Motor neuron (in vitro differentiated cells): ENCODE data around the gene TBX4. TPM values are rescaled to one million over a fixed set of nuclear protein-coding genes. Genes with fewer than 3 reads are reported as not detected.

Source experiments
- ATAC-seq, 8 experiments: fragments of 200-7000 bp; cut with Tn5 transposase; replicated peaks in 6 of 8; 2 replicates each; pipeline ENCODE4 v1.8.0; 2021; ENCODE audit warnings: mild to moderate bottlenecking in 8 of 8, moderate library complexity in 8 of 8
- H3K27ac ChIP-seq, 2 donors: fragments of 250-450 bp; sonication (Bioruptor Pico); 2 replicates each; pipeline ENCODE4 v1.9.0; 2021; ENCODE audit warnings: antibody characterized with exemption in 2 of 2, mild to moderate bottlenecking in 2 of 2, moderate library complexity in 1 of 2
- H3K4me1 ChIP-seq, 2 donors: fragments of 250-450 bp; sonication (Bioruptor Pico); replicated peaks in 1 of 2; 2 replicates each; pipeline ENCODE4 v1.6.1; 2021; ENCODE audit warnings: antibody characterized with exemption in 2 of 2, mild to moderate bottlenecking in 2 of 2, moderate library complexity in 1 of 2
- H3K4me3 ChIP-seq, 5 donors: fragments of 250-450 bp; sonication (Bioruptor Pico); 2 replicates each; pipeline ENCODE4 v1.9.0; 2021; ENCODE audit warnings: antibody characterized with exemption in 5 of 5, mild to moderate bottlenecking in 5 of 5, moderate library complexity in 4 of 5
- WGBS, 10 experiments: fragments of 450-650 bp; shearing (Covaris generic); methylation state at CpG; one replicate each; pipeline ENCODE4 v1.0.0; 2022; 5-methylcytosine and 5-hydroxymethylcytosine counted together
- in situ Hi-C, 9 experiments: fragments of 400-800 bp; cut with MboI; loops; one replicate each; pipeline ENCODE4 v1.15.0; 2021; ENCODE audit warnings: low sequenced_read_pairs in 9 of 9, low pct_unique_long_range_greater_than_20kb in 2 of 9; ENCODE audit not compliant: unreplicated experiment in 9 of 9
- total RNA-seq, 8 experiments: library from RNA; unstranded; fragments of 300-600 nt; gene quantifications; 2 replicates each; pipeline versions ENCODE4 v1.2.3 to v1.2.4, GENCODE V29; 2022

TBX4 gene
- total RNA-seq, 8 experiments from 2014 or later, result 0.08 to 0.70 (median 0.20) TPM; not detected in 4

DNA sequence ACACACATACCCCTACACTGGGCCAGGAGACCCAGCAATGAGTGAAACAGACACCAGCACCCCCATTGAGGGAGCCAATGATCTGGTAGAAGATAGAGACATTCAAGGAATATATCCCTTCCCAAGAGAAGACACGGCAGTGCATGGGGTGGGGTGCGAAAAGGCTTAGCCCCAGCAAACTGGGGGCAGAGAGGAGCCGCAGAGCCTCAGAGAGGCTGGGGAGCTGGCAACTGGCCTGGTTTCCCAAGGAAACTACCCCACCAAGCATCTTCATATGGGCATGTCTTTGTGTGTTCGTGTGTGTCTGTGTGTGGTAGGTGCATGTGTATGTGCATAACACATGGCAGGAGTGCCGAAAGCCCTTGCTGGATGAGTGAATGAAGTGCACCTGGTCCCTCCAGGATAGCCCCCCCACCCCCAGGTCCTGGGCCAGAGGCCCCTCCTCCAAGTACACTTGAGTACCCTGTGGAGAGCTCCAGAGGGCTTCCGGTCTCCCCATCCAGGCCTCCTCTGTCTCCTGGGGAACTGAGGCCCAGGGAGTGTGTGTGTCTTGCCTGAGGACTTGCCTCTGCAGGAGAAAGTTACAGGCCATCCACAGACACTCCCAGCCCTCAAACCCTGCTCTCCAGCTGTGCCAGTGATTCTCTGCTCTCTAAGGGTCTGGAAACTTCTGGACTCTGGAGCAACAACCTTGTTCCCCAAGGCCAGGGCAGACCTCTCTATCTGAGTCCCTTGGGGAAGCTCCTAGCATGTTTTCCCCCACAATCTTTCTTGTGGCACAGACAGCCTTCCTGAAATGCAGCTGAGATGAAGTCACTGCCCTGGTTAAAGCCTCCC, 36.6 kb upstream of the TBX4 start:
- Histone ChIP-seq H3K4me3 (no peak overlapping the region), H3K27ac (no peak overlapping the region), H3K4me1 (peaks cover 0 to 3% of the 10 kb centered on the region in 2 donors)
- no peak for ATAC-seq
- in situ Hi-C loops, result loop anchor here in 4 of 9 experiments (10.0 to 25.0 kb wide), 3 partner anchors 139 to 429 kb away; no protein-coding TSS in a partner anchor
- 100% methylated on average over 1 to 2 of the region's 6 CpGs; no CpG with 5 or more reads in 8 of the 10 experiments for WGBS, 10 experiments

DNA sequence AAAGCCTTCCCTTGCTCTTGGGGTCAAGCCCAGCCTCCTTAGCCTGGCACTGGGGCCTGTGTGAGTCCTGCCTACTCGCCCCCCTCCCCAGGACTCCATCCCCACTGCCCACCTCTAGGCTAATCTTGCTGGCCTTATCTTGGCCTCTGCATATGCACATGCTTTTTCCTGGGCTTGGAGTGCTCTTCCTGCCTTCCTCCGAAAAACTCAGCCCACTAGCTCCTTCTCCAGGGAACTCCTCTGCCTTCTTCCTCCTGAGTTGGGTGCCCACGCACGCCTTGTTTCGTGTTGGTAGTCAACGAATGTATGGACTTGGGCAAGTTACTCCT, 36.0 kb upstream of the TBX4 start:
- Histone ChIP-seq H3K27ac (no peak overlapping the region), H3K4me3 (no peak overlapping the region), H3K4me1 (peaks cover 0 to 3% of the 10 kb centered on the region in 2 donors)
- ATAC-seq, result no peak
- in situ Hi-C loops, result loop anchor here in 4 of 9 experiments (10.0 to 25.0 kb wide), 3 partner anchors 139 to 429 kb away; no protein-coding TSS in a partner anchor
- WGBS, 10 experiments, result 50 to 100% (median 78%) methylated on average over 1 to 4 of the region's 6 CpGs; no CpG with 5 or more reads in 4 of the 10 experiments

DNA sequence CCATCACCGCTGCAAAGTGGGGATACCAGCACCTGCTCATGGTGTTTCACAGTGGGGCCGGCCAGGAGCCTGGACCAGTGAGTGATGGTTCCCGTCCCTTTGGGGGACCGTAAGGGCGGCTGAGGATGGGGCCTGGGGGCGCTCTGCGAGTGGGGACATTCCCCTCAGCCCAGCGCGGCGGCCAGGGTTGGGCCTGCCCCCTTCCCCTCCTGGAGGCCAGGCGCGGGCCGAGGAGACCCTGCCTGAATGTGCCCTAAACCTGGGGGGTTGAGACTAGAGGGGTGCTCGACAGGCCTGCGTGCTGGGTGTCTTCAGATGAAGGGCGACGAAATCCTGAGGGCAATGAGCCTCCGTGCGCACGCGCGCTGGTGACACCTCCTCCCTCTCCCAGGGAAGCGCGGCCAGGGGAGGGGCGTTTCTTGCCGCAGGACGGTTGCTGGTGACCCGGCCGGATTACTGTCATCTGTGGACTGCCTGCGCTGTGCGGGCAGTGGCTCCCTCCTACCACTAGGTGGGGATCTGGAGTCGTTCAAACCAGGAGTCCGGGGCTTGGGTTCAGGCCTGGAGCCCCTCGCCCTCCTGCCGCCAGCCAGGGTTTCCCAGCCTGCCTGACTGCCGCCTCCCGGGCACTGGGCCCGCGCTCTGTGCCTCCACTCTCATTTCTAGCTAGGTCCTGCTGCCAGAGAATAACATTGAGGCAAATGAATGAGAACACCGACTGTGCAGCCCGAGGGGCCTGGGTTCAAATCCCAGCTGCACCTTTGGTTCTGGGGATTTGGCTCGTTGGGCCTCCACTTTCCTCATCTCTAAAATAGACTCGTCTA, 35.5 kb upstream of the TBX4 start:
- peak overlapping the region in 2 of 5 donors; percentile 8 to 11 for H3K4me3 ChIP-seq
- no peak overlapping the region for H3K27ac ChIP-seq
- WGBS, 10 experiments, result 0 to 88% (median 20%) methylated on average over 1 to 7 of the region's 43 CpGs; no CpG with 5 or more reads in 2 of the 10 experiments
- peaks cover 0 to 3% of the 10 kb centered on the region in 2 donors for H3K4me1 ChIP-seq
- in situ Hi-C loops, result loop anchor here in 4 of 9 experiments (10.0 to 25.0 kb wide), 3 partner anchors 138 to 428 kb away; no protein-coding TSS in a partner anchor
- ATAC-seq, result peak; percentile 56 to 88 (median 82)

DNA sequence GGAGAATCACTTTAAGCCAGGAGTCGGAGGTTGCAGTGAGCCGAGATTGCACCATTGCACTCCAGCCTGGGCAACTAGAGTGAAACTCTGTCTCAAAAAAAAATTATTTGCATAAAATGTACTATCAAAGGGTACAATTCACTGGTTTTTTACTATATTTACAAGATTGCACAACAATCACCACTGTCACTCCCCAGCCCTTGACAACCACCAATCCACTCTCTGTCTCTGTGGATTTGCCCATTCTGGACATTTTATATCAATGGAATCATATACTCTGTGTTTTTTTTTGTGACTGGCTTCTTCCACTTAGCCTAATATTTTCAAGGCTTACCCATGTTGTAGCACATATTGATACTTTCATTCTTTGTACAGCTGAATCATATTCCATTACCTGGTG, 33.8 kb upstream of the TBX4 start:
- WGBS, 10 experiments, result 55 to 95% (median 90%) methylated on average over 2 of the region's 2 CpGs; no CpG with 5 or more reads in 3 of the 10 experiments
- Histone ChIP-seq H3K27ac (no peak overlapping the region), H3K4me1 (peaks cover 0 to 3% of the 10 kb centered on the region in 2 donors), H3K4me3 (no peak overlapping the region)
- ATAC-seq, result peak in 2 of 8 experiments; percentile 10 to 12
- in situ Hi-C loops, result loop anchor here in 4 of 9 experiments (10.0 to 25.0 kb wide), 3 partner anchors 136 to 426 kb away; no protein-coding TSS in a partner anchor

DNA sequence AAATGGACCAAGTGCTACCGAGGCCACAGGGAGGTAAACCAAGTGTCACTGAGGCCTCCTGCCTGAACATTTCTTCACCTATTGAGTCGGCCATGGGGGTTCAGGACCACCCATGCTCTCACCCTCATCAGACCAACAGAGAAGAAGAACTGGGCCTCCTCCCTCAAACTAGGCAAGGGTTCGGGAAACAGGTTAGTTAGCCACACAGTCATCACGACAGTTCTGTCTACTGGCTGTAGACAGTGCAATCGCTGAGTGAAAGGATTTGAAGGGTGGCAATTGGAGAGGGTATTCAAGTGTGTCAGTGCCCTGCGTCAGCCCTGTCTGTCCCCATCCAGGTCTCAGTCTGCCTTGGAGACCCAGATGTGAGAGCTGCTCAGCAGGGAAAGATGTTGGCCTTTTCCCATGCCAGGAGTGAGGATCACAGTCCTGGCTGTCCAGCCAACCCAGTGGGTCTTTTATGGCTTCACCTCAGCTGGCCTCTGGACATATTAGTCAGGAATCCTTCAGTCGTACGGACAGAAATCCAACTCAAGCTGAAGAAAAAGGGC, 32.7 kb upstream of the TBX4 start:
- H3K27ac ChIP-seq, result no peak overlapping the region
- no peak for ATAC-seq
- WGBS, 10 experiments, result 0 to 94% (median 77%) methylated on average over 1 to 7 of the region's 8 CpGs
- H3K4me1 ChIP-seq, result peaks cover 0 to 3% of the 10 kb centered on the region in 2 donors
- in situ Hi-C loops, result loop anchor here in 4 of 9 experiments (10.0 to 25.0 kb wide), 4 partner anchors 135 to 425 kb away; no protein-coding TSS in a partner anchor
- H3K4me3 ChIP-seq, result no peak overlapping the region

DNA sequence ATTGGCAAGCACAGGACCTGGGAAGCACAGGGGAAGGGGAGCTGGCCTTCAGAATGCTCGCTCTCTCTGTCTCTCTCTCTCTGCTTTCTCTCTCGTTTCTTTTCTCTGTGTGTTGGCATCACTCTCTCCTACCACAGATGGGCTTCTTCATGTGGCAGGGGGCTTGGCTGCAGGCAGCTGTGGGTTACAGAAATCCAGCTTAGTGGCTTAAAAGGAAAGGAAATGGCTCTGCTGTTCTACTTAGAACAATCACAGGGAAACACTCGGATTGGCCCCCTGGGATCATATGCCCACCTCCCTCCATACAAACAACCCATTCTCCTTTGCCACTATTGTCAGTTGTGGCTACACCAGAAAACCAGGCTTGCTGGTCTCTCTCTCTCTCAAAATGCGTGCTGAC, 32.2 kb upstream of the TBX4 start:
- no peak overlapping the region for H3K27ac ChIP-seq
- WGBS, 10 experiments, result 30 to 64% (median 33%) methylated on average over 1 to 3 of the region's 4 CpGs; no CpG with 5 or more reads in 5 of the 10 experiments
- H3K4me1 ChIP-seq, result peaks cover 0 to 3% of the 10 kb centered on the region in 2 donors
- no peak overlapping the region for H3K4me3 ChIP-seq
- in situ Hi-C loops, result loop anchor here in 3 of 9 experiments (10.0 to 25.0 kb wide), 2 partner anchors 155 to 417 kb away; no protein-coding TSS in a partner anchor
- no peak for ATAC-seq

DNA sequence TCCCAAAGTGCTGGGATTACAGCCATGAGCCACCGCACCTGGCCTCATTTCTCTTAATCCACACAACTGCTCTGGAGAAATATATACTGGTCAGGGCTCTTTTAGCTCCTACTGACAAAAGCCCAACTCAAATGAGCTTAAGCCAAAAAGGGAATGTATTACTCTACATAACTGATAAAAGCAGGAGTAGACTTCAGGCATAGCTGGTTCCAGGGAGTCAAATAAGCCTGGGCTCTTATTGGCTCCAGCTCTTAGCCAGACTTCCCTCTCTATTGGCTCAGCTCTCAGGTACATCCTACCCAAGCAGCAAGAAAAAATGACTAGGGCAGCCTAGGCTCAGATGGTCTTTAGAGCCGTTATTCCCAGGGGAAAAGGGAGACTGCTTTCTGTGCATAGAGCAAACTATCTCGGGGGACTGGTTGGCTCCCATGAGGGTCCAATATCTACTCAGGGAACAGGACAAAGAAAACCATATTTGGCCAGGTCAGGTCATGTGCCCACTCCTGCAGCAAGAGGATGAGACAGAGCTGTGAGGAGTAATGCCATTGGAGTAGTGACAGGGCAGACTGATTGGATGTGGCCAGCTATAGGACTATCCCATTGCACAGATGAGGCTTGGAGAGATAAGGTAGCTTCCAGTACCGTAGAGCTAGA, 31.4 kb upstream of the TBX4 start:
- no peak for ATAC-seq
- Histone ChIP-seq H3K27ac (no peak overlapping the region), H3K4me3 (no peak overlapping the region), H3K4me1 (peaks cover 0 to 3% of the 10 kb centered on the region in 2 donors)
- 22 to 100% (median 71%) methylated on average over 1 to 3 of the region's 4 CpGs; no CpG with 5 or more reads in 3 of the 10 experiments for WGBS, 10 experiments
- in situ Hi-C loops, result loop anchor here in 3 of 9 experiments (10.0 to 25.0 kb wide), 2 partner anchors 154 to 416 kb away; no protein-coding TSS in a partner anchor

DNA sequence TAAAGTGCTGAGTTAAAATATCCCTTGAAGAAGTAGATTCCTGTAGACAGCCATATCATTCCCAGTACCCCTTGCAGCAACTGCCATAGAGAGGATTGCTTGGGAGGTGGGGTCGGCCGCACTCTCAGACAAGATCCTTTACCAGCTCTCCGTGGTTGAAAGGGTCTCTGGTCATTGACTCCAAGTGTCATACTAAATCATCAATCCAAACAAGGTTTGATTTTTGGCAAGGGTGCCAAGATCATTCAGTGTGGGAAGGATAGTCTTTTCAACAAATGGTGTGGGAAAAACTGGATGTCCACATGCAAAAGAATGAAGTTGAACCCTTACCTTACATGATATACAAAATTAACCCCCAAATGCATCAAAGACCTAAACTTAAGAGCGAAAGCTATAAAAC, 30.8 kb upstream of the TBX4 start:
- Histone ChIP-seq H3K27ac (no peak overlapping the region), H3K4me1 (peaks cover 0 to 2% of the 10 kb centered on the region in 2 donors), H3K4me3 (no peak overlapping the region)
- ATAC-seq, result no peak
- WGBS, 10 experiments, result 44 to 100% (median 76%) methylated on average over 1 to 3 of the region's 4 CpGs; no CpG with 5 or more reads in 1 of the 10 experiments
- in situ Hi-C loops, result loop anchor here in 3 of 9 experiments (10.0 to 25.0 kb wide), 2 partner anchors 153 to 416 kb away; no protein-coding TSS in a partner anchor

DNA sequence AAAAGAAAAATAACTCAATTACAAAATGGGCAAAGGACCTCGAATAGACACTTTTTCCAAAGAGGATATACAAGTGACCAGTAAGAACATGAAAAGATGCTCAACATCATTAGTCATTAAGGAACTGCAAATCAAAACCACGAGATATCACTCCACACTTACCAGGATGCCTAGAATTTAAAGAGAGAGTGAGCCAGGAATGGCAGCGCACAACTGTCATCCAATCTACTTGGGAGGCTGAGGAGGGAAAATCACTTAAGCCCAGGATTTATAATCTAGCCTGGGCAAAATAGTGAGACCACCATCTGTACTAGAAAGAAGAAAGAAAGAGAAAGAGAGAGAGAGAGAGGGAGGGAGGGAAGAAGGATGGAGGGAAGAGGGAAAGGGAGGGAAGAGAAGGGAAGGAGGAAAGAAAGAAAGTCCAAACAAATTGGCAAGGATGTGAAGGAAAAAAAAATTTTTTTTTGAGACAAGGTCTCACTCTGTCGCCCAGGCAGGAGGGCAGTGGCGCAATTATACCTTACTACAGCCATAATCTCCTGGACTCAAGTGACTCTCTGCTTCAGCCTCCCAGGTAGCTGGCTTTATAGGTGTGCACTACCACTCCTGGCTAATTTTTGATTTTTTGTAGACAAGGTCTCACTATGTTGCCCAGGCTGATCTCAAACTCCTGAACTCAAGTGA, 30.0 kb upstream of the TBX4 start:
- H3K4me1 ChIP-seq, result no peaks in the 10 kb centered on the region
- no peak overlapping the region for H3K4me3 ChIP-seq
- in situ Hi-C loops, result loop anchor here in 3 of 9 experiments (10.0 to 25.0 kb wide), 2 partner anchors 153 to 415 kb away; no protein-coding TSS in a partner anchor
- no peak overlapping the region for H3K27ac ChIP-seq
- WGBS, 10 experiments, result 27 to 78% (median 51%) methylated on average over 2 to 5 of the region's 5 CpGs
- no peak for ATAC-seq

DNA sequence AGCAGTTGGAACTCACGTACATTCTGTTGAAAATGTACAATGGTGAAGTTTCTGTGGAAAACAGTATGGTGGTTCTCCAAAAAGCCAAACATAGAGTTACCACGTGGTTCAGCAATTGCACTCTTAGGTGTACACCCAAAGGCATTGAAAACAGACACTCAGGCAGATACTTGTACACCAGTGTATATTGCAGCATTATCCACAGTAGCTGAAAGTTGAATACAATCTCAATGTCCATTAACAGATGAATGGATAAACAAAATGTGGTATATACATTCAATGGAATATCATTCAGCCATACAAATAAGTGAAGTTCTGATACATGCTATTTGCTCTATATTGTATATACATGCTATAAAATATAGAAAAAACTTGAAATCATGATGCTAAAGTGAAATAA, 29.4 kb upstream of the TBX4 start:
- no peak overlapping the region for H3K4me3 ChIP-seq
- in situ Hi-C loops, result loop anchor here in 3 of 9 experiments (10.0 to 25.0 kb wide), 2 partner anchors 152 to 414 kb away; no protein-coding TSS in a partner anchor
- no peak for ATAC-seq
- no peaks in the 10 kb centered on the region for H3K4me1 ChIP-seq
- WGBS, 10 experiments, result 0 to 100% (median 0%) methylated on average over 1 to 2 of the region's 2 CpGs; no CpG with 5 or more reads in 2 of the 10 experiments
- no peak overlapping the region for H3K27ac ChIP-seq

DNA sequence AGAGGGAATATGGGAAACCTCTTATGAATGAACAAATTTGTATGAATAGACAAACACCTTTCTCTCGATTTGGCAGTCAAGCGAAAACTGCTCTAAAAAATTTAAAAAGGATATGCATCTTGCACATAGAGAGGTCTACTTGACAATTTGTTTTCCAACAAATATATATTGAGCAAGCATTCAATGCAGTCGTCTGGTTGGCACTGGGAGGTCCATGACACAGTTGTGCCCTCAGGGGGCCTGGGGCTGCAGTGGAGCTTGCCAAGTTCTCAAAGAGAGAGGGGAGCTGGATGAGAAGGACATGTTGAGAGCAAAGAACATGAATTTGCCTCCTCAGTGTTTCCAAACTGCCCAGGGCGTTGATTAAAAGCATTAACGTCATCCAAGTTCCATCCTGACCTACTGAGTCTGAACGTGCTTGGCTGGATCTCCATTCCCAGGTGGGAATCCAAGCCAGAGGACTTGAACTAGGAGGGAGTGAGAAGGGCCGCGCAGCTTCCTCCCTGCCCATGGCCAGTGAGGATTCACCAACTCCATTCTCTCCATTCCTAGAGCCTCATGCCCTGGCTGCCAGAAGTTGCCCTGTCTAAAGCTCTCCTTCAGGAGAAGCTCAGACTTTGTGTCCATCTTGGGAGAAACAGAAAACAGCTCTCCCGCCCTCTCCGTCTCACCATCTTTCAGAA, 28.1 kb upstream of the TBX4 start:
- no peak for ATAC-seq
- Histone ChIP-seq H3K27ac (no peak overlapping the region), H3K4me1 (no peaks in the 10 kb centered on the region), H3K4me3 (no peak overlapping the region)
- 40 to 92% (median 79%) methylated on average over 1 to 6 of the region's 10 CpGs; no CpG with 5 or more reads in 1 of the 10 experiments for WGBS, 10 experiments
- in situ Hi-C loops, result loop anchor here in 3 of 9 experiments (10.0 to 25.0 kb wide), 2 partner anchors 151 to 413 kb away; no protein-coding TSS in a partner anchor
